ENCODE data around the gene KIR3DL1.
"Not testable (repeated sequence)": the region's sequence is repeated elsewhere in the genome, so short reads cannot be mapped to it uniquely, and the experiment has no call there.

KIR3DL1 gene

DNA sequence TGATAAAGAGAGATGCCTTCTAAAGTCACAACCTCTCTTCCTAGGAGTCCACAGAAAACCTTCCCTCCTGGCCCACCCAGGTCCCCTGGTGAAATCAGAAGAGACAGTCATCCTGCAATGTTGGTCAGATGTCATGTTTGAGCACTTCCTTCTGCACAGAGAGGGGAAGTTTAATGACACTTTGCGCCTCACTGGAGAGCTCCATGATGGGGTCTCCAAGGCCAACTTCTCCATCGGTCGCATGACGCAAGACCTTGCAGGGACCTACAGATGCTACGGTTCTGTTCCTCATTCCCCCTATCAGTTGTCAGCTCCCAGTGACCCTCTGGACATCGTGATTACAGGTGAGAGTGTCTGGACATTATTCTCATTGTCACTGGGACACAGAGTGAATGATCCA lies 28.1 kb upstream of the KIR3DL1 start:
- H3K9ac ChIP-seq (ENCODE audit: low read length); H3K4me3 ChIP-seq (ENCODE audit: low read depth in 1 of 2, low read length in 2 of 2); H3K36me3 ChIP-seq (ENCODE audit: insufficient read depth, low read length): not testable (repeated sequence)

GRCh38 chr19:54790711-54791110 lies 25.6 kb upstream of the KIR3DL1 start:
- H3K9ac ChIP-seq (ENCODE audit: low read length): no peak overlapping the region
- no peak overlapping the region for H3K4me3 ChIP-seq (ENCODE audit: low read depth in 1 of 2, low read length in 2 of 2)
- H3K9me3 ChIP-seq (ENCODE audit: low read length): no peaks in the 10 kb centered on the region
- H3K27ac ChIP-seq (ENCODE audit: low read depth, low read length): no peak overlapping the region
- H3K27me3 ChIP-seq (ENCODE audit: control insufficient read depth in 1 of 2, insufficient read depth in 2 of 2, low read length in 2 of 2): no peaks in the 10 kb centered on the region
- H3K4me1 ChIP-seq (ENCODE audit: insufficient read depth, low read length): no peaks in the 10 kb centered on the region
- no peaks in the 10 kb centered on the region for H3K36me3 ChIP-seq (ENCODE audit: insufficient read depth, low read length)

More for the DNA sequence above, 28.1 kb upstream of the KIR3DL1 start:
- not testable (repeated sequence) for H3K4me1 ChIP-seq (ENCODE audit: insufficient read depth, low read length); H3K9me3 ChIP-seq (ENCODE audit: low read length); H3K27ac ChIP-seq (ENCODE audit: low read depth, low read length); H3K27me3 ChIP-seq (ENCODE audit: control insufficient read depth in 1 of 2, insufficient read depth in 2 of 2, low read length in 2 of 2)

DNA sequence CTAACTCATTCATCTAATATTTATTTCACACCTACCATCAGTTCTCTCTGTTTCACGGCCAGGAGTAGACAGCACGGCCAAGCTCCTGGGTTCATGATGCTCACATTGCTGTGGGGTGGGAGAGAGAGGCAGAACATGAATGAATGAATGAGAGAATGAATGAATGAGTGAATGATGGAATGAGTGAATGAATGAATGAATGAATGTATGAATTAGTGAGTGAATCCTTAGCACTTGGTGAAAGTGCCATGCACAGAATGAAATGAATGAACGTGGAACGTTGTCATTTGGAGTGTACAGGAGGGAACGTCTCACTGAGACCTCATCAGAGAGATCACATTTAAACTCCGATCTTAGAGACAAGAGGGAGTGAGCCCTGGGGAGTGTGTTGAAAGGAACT lies 24.8 kb upstream of the KIR3DL1 start:
- no peak overlapping the region for H3K4me3 ChIP-seq (ENCODE audit: low read depth in 1 of 2, low read length in 2 of 2)
- no peaks in the 10 kb centered on the region for H3K36me3 ChIP-seq (ENCODE audit: insufficient read depth, low read length)
- no peaks in the 10 kb centered on the region for H3K9me3 ChIP-seq (ENCODE audit: low read length)
- H3K9ac ChIP-seq (ENCODE audit: low read length): no peak overlapping the region
- H3K4me1 ChIP-seq (ENCODE audit: insufficient read depth, low read length): no peaks in the 10 kb centered on the region
- H3K27ac ChIP-seq (ENCODE audit: low read depth, low read length): no peak overlapping the region
- H3K27me3 ChIP-seq (ENCODE audit: control insufficient read depth in 1 of 2, insufficient read depth in 2 of 2, low read length in 2 of 2): no peaks in the 10 kb centered on the region

DNA sequence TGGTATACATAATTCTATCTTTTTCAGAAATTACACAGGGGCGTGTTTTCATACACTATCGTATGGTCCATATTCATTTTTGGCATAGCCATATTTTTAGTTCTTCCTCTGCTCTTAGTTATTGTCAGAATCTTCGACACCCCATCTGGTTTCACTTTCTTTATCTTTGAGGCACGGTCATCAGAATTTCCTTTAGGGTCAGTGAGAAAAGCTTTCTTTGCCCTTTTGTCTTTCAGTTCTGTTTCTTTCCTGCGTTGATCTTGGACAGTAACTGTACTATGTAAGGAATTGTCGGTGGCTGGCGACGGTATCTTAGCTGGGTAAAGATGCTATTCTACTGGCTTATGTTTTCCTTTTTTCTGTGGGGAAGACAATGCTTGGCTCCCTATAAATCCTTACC lies 23.5 kb upstream of the KIR3DL1 start:
- Histone ChIP-seq H3K9me3 (ENCODE audit: low read length) (no peaks in the 10 kb centered on the region), H3K9ac (ENCODE audit: low read length) (no peak overlapping the region), H3K4me1 (ENCODE audit: insufficient read depth, low read length) (no peaks in the 10 kb centered on the region), H3K36me3 (ENCODE audit: insufficient read depth, low read length) (no peaks in the 10 kb centered on the region), H3K4me3 (ENCODE audit: low read depth in 1 of 2, low read length in 2 of 2) (no peak overlapping the region), H3K27me3 (ENCODE audit: control insufficient read depth in 1 of 2, insufficient read depth in 2 of 2, low read length in 2 of 2) (no peaks in the 10 kb centered on the region), H3K27ac (ENCODE audit: low read depth, low read length) (no peak overlapping the region)

DNA sequence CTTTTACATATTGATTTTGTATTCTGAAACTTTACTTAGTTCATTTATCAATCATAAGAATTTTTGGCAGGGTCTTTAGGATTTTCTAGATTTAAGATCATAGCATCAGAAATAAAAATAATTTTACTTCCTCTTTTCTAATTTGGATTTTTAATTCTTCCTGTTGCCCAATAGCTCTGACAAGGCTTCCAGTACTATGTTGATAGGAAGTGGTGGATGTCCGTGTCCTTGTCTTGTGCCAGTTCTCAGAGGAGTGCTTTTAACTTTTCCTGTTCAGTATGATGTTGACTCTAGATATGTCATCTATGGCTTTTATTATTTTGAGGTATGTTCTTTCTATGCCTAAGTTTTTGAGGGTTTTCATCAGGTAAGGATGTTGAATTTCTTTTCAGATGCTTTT lies 20.5 kb upstream of the KIR3DL1 start:
- Histone ChIP-seq H3K4me3 (ENCODE audit: low read depth in 1 of 2, low read length in 2 of 2) (no peak overlapping the region), H3K9ac (ENCODE audit: low read length) (no peak overlapping the region), H3K9me3 (ENCODE audit: low read length) (no peaks in the 10 kb centered on the region), H3K4me1 (ENCODE audit: insufficient read depth, low read length) (no peaks in the 10 kb centered on the region), H3K27me3 (ENCODE audit: control insufficient read depth in 1 of 2, insufficient read depth in 2 of 2, low read length in 2 of 2) (no peaks in the 10 kb centered on the region), H3K36me3 (ENCODE audit: insufficient read depth, low read length) (no peaks in the 10 kb centered on the region), H3K27ac (ENCODE audit: low read depth, low read length) (no peak overlapping the region)

- Histone ChIP-seq H3K27me3 (ENCODE audit: control insufficient read depth in 1 of 2, insufficient read depth in 2 of 2, low read length in 2 of 2) (no peaks in the 10 kb centered on the region), H3K4me3 (ENCODE audit: low read depth in 1 of 2, low read length in 2 of 2) (no peak within 1 kb of the TSS), H3K36me3 (ENCODE audit: insufficient read depth, low read length) (no peaks in the 10 kb centered on the region)
Measured at GRCh38 chr19:54803410-54803809, 12.9 kb upstream of the KIR3DL1 start, which contains the start of gene KIR2DL4. TSS of gene KIR2DL4 (plus strand) at chr19:54803610. CDS start at chr19:54803652, 42 bp downstream.

DNA sequence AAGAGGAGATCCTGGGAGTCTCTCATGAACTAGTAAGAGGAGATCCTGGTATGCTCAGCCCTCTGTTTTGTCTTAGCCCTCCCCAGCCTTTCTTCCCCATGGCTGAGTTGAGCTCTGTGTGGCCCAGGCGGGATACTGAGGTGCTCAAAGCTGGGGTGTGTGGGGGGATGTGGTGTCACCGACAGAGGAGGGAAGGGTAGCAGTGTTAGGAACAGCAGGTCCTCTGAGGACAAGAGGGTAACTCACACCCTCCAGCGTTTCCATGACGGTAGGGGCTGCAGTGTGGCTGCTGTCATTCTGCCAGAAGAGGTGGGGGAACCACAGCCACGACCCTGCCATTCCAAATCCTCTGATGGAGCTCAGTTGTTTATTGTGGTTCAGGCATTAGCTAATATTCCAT lies 12.2 kb upstream of the KIR3DL1 start:
- Histone ChIP-seq H3K4me3 (ENCODE audit: low read depth in 1 of 2, low read length in 2 of 2) (no peak overlapping the region), H3K27ac (ENCODE audit: low read depth, low read length) (no peak overlapping the region), H3K27me3 (ENCODE audit: control insufficient read depth in 1 of 2, insufficient read depth in 2 of 2, low read length in 2 of 2) (no peaks in the 10 kb centered on the region), H3K36me3 (ENCODE audit: insufficient read depth, low read length) (no peaks in the 10 kb centered on the region), H3K9ac (ENCODE audit: low read length) (no peak overlapping the region), H3K9me3 (ENCODE audit: low read length) (no peaks in the 10 kb centered on the region), H3K4me1 (ENCODE audit: insufficient read depth, low read length) (no peaks in the 10 kb centered on the region)

More at GRCh38 chr19:54803410-54803809, 12.9 kb upstream of the KIR3DL1 start, which contains the start of gene KIR2DL4:
- Histone ChIP-seq H3K27ac (ENCODE audit: low read depth, low read length) (no peak within 1 kb of the TSS), H3K4me1 (ENCODE audit: insufficient read depth, low read length) (no peaks in the 10 kb centered on the region), H3K9ac (ENCODE audit: low read length) (no peak within 1 kb of the TSS), H3K9me3 (ENCODE audit: low read length) (no peaks in the 10 kb centered on the region)

GRCh38 chr19:54804571-54804970 lies 11.7 kb upstream of the KIR3DL1 start:
- H3K9ac ChIP-seq (ENCODE audit: low read length): no peak overlapping the region
- no peak overlapping the region for H3K4me3 ChIP-seq (ENCODE audit: low read depth in 1 of 2, low read length in 2 of 2)
- no peaks in the 10 kb centered on the region for H3K36me3 ChIP-seq (ENCODE audit: insufficient read depth, low read length)
- no peak overlapping the region for H3K27ac ChIP-seq (ENCODE audit: low read depth, low read length)
- H3K9me3 ChIP-seq (ENCODE audit: low read length): no peaks in the 10 kb centered on the region
- H3K27me3 ChIP-seq (ENCODE audit: control insufficient read depth in 1 of 2, insufficient read depth in 2 of 2, low read length in 2 of 2): no peaks in the 10 kb centered on the region
- no peaks in the 10 kb centered on the region for H3K4me1 ChIP-seq (ENCODE audit: insufficient read depth, low read length)

DNA sequence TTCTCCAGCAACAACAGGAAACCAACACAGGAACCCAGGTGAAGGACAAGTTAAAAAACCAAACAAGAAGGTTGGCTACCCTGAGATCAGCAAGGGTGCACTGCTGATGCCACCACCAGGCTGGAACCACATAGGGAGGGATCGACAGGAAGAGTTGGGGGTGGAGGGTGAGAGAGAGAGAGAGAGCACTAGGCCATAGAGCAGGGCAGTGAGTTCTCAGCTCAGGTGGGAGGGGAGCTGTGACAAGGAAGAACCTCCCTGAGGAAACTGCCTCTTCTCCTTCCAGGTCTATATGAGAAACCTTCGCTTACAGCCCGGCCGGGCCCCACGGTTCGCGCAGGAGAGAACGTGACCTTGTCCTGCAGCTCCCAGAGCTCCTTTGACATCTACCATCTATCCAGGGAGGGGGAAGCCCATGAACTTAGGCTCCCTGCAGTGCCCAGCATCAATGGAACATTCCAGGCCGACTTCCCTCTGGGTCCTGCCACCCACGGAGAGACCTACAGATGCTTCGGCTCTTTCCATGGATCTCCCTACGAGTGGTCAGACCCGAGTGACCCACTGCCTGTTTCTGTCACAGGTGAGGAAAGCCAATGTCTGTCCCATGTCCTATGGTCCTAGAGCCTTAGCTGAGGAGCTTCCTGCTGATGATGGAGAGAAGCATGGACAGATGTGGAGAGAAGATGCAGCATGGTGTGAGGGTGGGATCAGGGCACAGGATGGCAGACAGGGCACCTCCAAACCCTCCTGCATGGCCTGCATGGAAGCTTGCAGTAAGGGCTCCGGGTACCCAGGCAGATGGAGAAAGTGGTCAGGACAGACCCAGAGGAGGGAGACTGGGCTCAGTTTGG lies 10.4 kb upstream of the KIR3DL1 start:
- Histone ChIP-seq H3K36me3 (ENCODE audit: insufficient read depth, low read length) (no peaks in the 10 kb centered on the region), H3K4me3 (ENCODE audit: low read depth in 1 of 2, low read length in 2 of 2) (no peak overlapping the region), H3K4me1 (ENCODE audit: insufficient read depth, low read length) (no peaks in the 10 kb centered on the region), H3K9ac (ENCODE audit: low read length) (no peak overlapping the region), H3K9me3 (ENCODE audit: low read length) (no peaks in the 10 kb centered on the region), H3K27ac (ENCODE audit: low read depth, low read length) (no peak overlapping the region), H3K27me3 (ENCODE audit: control insufficient read depth in 1 of 2, insufficient read depth in 2 of 2, low read length in 2 of 2) (no peaks in the 10 kb centered on the region)

DNA sequence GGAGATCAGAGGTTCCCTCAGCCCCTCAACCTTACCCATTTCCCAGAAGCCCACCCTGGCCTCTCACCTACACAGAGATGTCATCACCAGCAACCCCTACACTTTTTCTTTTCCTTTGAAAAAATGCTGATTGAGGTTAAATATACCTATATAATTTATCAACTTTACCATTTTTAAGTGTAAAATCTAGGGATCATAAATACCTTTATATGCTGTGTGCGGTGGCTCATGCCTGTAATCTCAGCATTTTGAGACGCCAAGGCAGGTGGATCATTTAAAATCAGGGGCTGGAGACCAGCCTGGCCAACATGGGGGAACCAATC lies 9.8 kb upstream of the KIR3DL1 start:
- no peaks in the 10 kb centered on the region for H3K27me3 ChIP-seq (ENCODE audit: control insufficient read depth in 1 of 2, insufficient read depth in 2 of 2, low read length in 2 of 2)
- H3K9ac ChIP-seq (ENCODE audit: low read length): no peak overlapping the region
- H3K4me3 ChIP-seq (ENCODE audit: low read depth in 1 of 2, low read length in 2 of 2): no peak overlapping the region
- H3K36me3 ChIP-seq (ENCODE audit: insufficient read depth, low read length): no peaks in the 10 kb centered on the region
- no peak overlapping the region for H3K27ac ChIP-seq (ENCODE audit: low read depth, low read length)
- no peaks in the 10 kb centered on the region for H3K9me3 ChIP-seq (ENCODE audit: low read length)
- H3K4me1 ChIP-seq (ENCODE audit: insufficient read depth, low read length): no peaks in the 10 kb centered on the region

DNA sequence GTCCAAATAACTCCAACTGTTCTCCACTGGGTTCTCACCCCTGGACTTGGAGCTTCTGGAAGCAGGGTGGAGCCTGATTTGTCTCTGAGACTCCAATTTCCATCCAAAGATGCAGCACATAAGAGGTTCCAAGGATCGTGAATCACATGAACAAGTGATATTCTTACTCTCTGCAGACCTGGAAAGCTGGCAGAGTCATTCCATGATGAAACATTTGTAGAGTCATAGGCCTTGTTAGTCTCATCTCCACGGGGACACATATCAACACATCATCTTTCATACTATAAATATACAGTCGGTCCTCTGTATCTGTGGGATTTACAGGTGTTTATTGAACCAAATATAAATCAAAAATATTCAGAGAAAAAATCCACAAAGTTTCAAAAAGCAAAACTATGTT lies 1.7 kb upstream of the KIR3DL1 start:
- not testable (repeated sequence) for H3K4me1 ChIP-seq (ENCODE audit: insufficient read depth, low read length); H3K9me3 ChIP-seq (ENCODE audit: low read length); H3K36me3 ChIP-seq (ENCODE audit: insufficient read depth, low read length); H3K27me3 ChIP-seq (ENCODE audit: control insufficient read depth in 1 of 2, insufficient read depth in 2 of 2, low read length in 2 of 2); H3K9ac ChIP-seq (ENCODE audit: low read length); H3K4me3 ChIP-seq (ENCODE audit: low read depth in 1 of 2, low read length in 2 of 2); H3K27ac ChIP-seq (ENCODE audit: low read depth, low read length)

All from muscle layer of colon (tissue), 2 donors.